IMR-90 (cell line): ENCODE data around the gene ZFYVE21.

Experiments
- CEBPB ChIP-seq: IDR thresholded peaks from 2 replicates; pipeline ENCODE4 v1.6.1; 2012; ENCODE audit warnings: low read depth, low read length, improper control_type of control experiment
- MXI1 ChIP-seq: IDR thresholded peaks from 2 replicates; pipeline ENCODE4 v1.6.1; 2012; ENCODE audit warnings: low read depth, mild to moderate bottlenecking, low read length, moderate library complexity, borderline replicate concordance
- POLR2A ChIP-seq: IDR thresholded peaks from 2 replicates; pipeline ENCODE4 v1.6.1; 2012; ENCODE audit warnings: mild to moderate bottlenecking, low read depth, low read length
- RAD21 ChIP-seq: IDR thresholded peaks from 2 replicates; pipeline ENCODE4 v1.6.1; 2012; ENCODE audit warnings: low read length, improper control_type of control experiment
- RCOR1 ChIP-seq: IDR thresholded peaks from 2 replicates; pipeline ENCODE4 v1.6.1; 2012; ENCODE audit warnings: mild to moderate bottlenecking, low read length, improper control_type of control experiment; ENCODE audit not compliant: insufficient replicate concordance
- SMC3 ChIP-seq: fragments of 150-350 bp; IDR thresholded peaks from 2 replicates; pipeline ENCODE4 v1.6.1; 2016; ENCODE audit warnings: low read depth, mild to moderate bottlenecking, antibody characterized with exemption, low read length, moderate library complexity
- TF ChIP-seq, protein P1 (sequence below): conservative IDR thresholded peaks from 2 replicates; pipeline ENCODE4 v1.5.1; 2012; ENCODE audit warnings: mild to moderate bottlenecking, low read depth, low read length, improper control_type of control experiment

- TF ChIP-seq, protein P1, sequence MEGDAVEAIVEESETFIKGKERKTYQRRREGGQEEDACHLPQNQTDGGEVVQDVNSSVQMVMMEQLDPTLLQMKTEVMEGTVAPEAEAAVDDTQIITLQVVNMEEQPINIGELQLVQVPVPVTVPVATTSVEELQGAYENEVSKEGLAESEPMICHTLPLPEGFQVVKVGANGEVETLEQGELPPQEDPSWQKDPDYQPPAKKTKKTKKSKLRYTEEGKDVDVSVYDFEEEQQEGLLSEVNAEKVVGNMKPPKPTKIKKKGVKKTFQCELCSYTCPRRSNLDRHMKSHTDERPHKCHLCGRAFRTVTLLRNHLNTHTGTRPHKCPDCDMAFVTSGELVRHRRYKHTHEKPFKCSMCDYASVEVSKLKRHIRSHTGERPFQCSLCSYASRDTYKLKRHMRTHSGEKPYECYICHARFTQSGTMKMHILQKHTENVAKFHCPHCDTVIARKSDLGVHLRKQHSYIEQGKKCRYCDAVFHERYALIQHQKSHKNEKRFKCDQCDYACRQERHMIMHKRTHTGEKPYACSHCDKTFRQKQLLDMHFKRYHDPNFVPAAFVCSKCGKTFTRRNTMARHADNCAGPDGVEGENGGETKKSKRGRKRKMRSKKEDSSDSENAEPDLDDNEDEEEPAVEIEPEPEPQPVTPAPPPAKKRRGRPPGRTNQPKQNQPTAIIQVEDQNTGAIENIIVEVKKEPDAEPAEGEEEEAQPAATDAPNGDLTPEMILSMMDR: no peak
- no peak for TF ChIP-seq RAD21
- no peak for TF ChIP-seq POLR2A
- no peak for TF ChIP-seq MXI1
- no peak for TF ChIP-seq CEBPB
- TF ChIP-seq RCOR1: no peak
- no peak for TF ChIP-seq SMC3
Observed at GRCh38 chr14:103738166-103738565, 22.6 kb downstream of the ZFYVE21 start.
